ENCODE measurements around the gene PGA5.

PGA5 gene

GRCh38 chr11:61283613-61284012 is 42.6 kb downstream of the PGA5 start:
- H3K4me3 ChIP-seq (replicated peaks; ENCODE audit: low read depth, low read length) = no peak overlapping the region
- H3K36me3 ChIP-seq (ENCODE audit: control insufficient read depth, insufficient read depth, low read length) = peaks cover 6% of the 10 kb centered on the region
- no peaks in the 10 kb centered on the region for H3K27me3 ChIP-seq (replicated peaks; ENCODE audit: control insufficient read depth, insufficient read depth, low read length)
- no peak for DNase-seq (ENCODE audit: extremely low read depth, insufficient read length)
- TF ChIP-seq CTCF (IDR thresholded peaks at IDR 0.05; ENCODE audit: insufficient read depth, low read length, poor library complexity, severe bottlenecking) = no peak

GRCh38 chr11:61287338-61287977 is 46.5 kb downstream of the PGA5 start:
- H3K4me3 ChIP-seq (replicated peaks; ENCODE audit: low read depth, low read length) = no peak overlapping the region
- DNase-seq (ENCODE audit: extremely low read depth, insufficient read length) = no peak
- no peaks in the 10 kb centered on the region for H3K27me3 ChIP-seq (replicated peaks; ENCODE audit: control insufficient read depth, insufficient read depth, low read length)
- TF ChIP-seq CTCF (IDR thresholded peaks at IDR 0.05; ENCODE audit: insufficient read depth, low read length, poor library complexity, severe bottlenecking) = no peak
- peaks cover 3% of the 10 kb centered on the region for H3K36me3 ChIP-seq (ENCODE audit: control insufficient read depth, insufficient read depth, low read length)

DNA sequence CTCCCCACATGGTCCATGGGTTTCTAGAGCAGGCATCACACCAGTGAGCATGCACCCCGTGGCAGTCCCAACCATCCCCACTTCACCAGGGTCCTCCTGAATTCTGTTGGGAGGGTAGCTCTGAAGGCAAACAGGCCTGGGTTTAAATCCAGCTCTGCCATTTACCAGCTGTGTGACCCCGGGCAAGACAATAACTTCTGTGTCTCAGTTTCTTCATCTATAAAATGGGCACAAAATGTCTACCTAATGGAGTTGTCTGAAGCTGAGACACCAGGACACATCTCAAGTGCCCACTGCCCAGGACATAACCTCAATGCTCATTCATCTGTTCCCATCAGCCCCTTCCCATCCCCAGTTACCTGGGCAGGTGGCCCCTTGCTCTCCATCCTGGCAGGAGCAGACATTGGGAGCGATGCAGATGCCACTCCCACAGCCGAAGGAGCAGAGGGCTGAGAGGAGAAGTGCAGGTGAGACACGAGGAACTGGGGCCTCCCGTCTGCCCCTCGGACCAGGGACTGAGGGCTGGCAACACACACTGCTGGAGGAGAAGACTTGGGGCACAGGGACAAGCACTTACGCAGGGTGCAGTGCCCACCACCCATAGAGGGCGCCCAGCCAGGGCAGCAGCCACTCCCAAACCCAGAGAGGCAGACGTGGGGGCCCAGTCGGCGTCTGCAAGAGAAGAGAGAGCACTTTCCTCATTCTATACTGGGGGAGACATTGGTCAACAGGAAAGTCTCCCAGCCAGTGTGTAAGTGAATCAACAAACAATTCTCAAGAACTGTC is 50.1 kb downstream of the PGA5 start:
- Histone ChIP-seq H3K4me3 (replicated peaks; ENCODE audit: low read depth, low read length) (no peak overlapping the region), H3K36me3 (ENCODE audit: control insufficient read depth, insufficient read depth, low read length) (peaks cover under 1% of the 10 kb centered on the region; the same call in 1 of the 2 replicates), H3K27me3 (replicated peaks; ENCODE audit: control insufficient read depth, insufficient read depth, low read length) (no peaks in the 10 kb centered on the region)
- peak; percentile 62 for TF ChIP-seq CTCF (IDR thresholded peaks at IDR 0.05; ENCODE audit: insufficient read depth, low read length, poor library complexity, severe bottlenecking)
- no peak for DNase-seq (ENCODE audit: extremely low read depth, insufficient read length)

- Histone ChIP-seq H3K27me3 (replicated peaks; ENCODE audit: control insufficient read depth, insufficient read depth, low read length) (no peaks in the 10 kb centered on the region), H3K4me3 (replicated peaks; ENCODE audit: low read depth, low read length) (no peak overlapping the region), H3K36me3 (ENCODE audit: control insufficient read depth, insufficient read depth, low read length) (no peaks in the 10 kb centered on the region; the same call in 1 of the 2 replicates)
- no peak for TF ChIP-seq CTCF (IDR thresholded peaks at IDR 0.05; ENCODE audit: insufficient read depth, low read length, poor library complexity, severe bottlenecking)
- DNase-seq (ENCODE audit: extremely low read depth, insufficient read length) = no peak
These were observed 51.4 kb downstream of the PGA5 start for GRCh38 chr11:61292356-61292755.

- Histone ChIP-seq H3K27me3 (replicated peaks; ENCODE audit: control insufficient read depth, insufficient read depth, low read length) (no peaks in the 10 kb centered on the region), H3K36me3 (ENCODE audit: control insufficient read depth, insufficient read depth, low read length) (no peaks in the 10 kb centered on the region; the same call in 1 of the 2 replicates), H3K4me3 (replicated peaks; ENCODE audit: low read depth, low read length) (peak overlapping the region; percentile 75)
- peak; percentile 16 for TF ChIP-seq CTCF (IDR thresholded peaks at IDR 0.05; ENCODE audit: insufficient read depth, low read length, poor library complexity, severe bottlenecking)
- DNase-seq (ENCODE audit: extremely low read depth, insufficient read length) = peak; percentile 64
These were observed 53.1 kb downstream of the PGA5 start for GRCh38 chr11:61293867-61294716.

Measured in GM06990 (cell line).